NCI-H82 (cell line): ENCODE measurements around the gene APBA1.

Source experiments
- DNase-seq: peaks from one replicate; lab custom pipeline; 2025; lab: John Stamatoyannopoulos, UW

The APBA1 gene

GRCh38 chr9:69474821-69475220, 197.3 kb downstream of the APBA1 start:
- DNase-seq: no peak

- DNase-seq: no peak
Measured at GRCh38 chr9:69472101-69472620, 200.0 kb downstream of the APBA1 start.

GRCh38 chr9:69471433-69471832, 200.7 kb downstream of the APBA1 start:
- no peak for DNase-seq

GRCh38 chr9:69470186-69470977, 201.8 kb downstream of the APBA1 start:
- no peak for DNase-seq

- no peak for DNase-seq
Measured at GRCh38 chr9:69469136-69469535, 203.0 kb downstream of the APBA1 start.

- DNase-seq: no peak
Measured at GRCh38 chr9:69468380-69468779, 203.8 kb downstream of the APBA1 start.

GRCh38 chr9:69466151-69466550, 206.0 kb downstream of the APBA1 start:
- no peak for DNase-seq

GRCh38 chr9:69465473-69465872, 206.7 kb downstream of the APBA1 start:
- no peak for DNase-seq

GRCh38 chr9:69463497-69464068, 208.6 kb downstream of the APBA1 start:
- DNase-seq: peak; percentile 78

- DNase-seq: no peak
Measured at GRCh38 chr9:69462394-69462793, 209.8 kb downstream of the APBA1 start.

GRCh38 chr9:69461103-69461887, 210.9 kb downstream of the APBA1 start:
- DNase-seq: no peak

GRCh38 chr9:69460012-69460411, 212.2 kb downstream of the APBA1 start:
- DNase-seq: no peak

- no peak for DNase-seq
Measured at GRCh38 chr9:69458176-69458575, 214.0 kb downstream of the APBA1 start.

- no peak for DNase-seq
Measured at GRCh38 chr9:69456201-69456600, 216.0 kb downstream of the APBA1 start.

- DNase-seq: peak; percentile 19
Measured at GRCh38 chr9:69455311-69455710, 216.9 kb downstream of the APBA1 start.

- DNase-seq: no peak
Measured at GRCh38 chr9:69454321-69454720, 217.8 kb downstream of the APBA1 start.

GRCh38 chr9:69453746-69454145, 218.4 kb downstream of the APBA1 start:
- no peak for DNase-seq

- DNase-seq: no peak
Measured at GRCh38 chr9:69452110-69452782, 219.9 kb downstream of the APBA1 start.

GRCh38 chr9:69446496-69446895, 225.7 kb downstream of the APBA1 start:
- peak; percentile 61 for DNase-seq

GRCh38 chr9:69445251-69445650, 226.9 kb downstream of the APBA1 start:
- no peak for DNase-seq

- DNase-seq: no peak
Measured at GRCh38 chr9:69444791-69445190, 227.4 kb downstream of the APBA1 start.

- no peak for DNase-seq
Measured at GRCh38 chr9:69444021-69444420, 228.2 kb downstream of the APBA1 start.
